OCI-LY7 (cell line): Measurements from ENCODE around the gene ARMH4. TPM values are rescaled to one million over a fixed set of nuclear protein-coding genes. Genes with fewer than 3 reads are reported as not detected.

Experiments
- BruUV-seq: library from RNA; stranded (reverse); fragments of 400-500 nt; replicated peaks from 2 replicates; lab custom pipeline; 2021; lab: Mats Ljungman, UMichigan
- CTCF ChIA-PET: fragments of 300-600 bp; sonication (Branson Sonifier 250); formaldehyde crosslinking; loops from one replicate; lab custom pipeline; 2022; ENCODE audit warnings: antibody characterized with exemption; ENCODE audit not compliant: unreplicated experiment; lab: Charles Lee
- POLR2A ChIA-PET: fragments of 300-600 bp; sonication (Branson Sonifier 250); formaldehyde crosslinking; loops from one replicate; lab custom pipeline; 2022; ENCODE audit warnings: antibody characterized with exemption; lab: Charles Lee
- DNase-seq: peaks from one replicate; pipeline ENCODE4 v3.0.0-alpha.2; 2015; ENCODE audit warnings: low spot score
- H2AFZ ChIP-seq: fragments of 200-600 bp; sonication (generic), shearing (Covaris generic); 2 replicates; pipeline ENCODE4 v1.6.1; 2014; ENCODE audit warnings: mild to moderate bottlenecking, antibody characterized with exemption, low read length, moderate library complexity
- H3K27ac ChIP-seq: fragments of 200-600 bp; sonication (generic); 2 replicates; pipeline ENCODE4 v1.5.1; 2014; ENCODE audit warnings: mixed run types, low read depth, mild to moderate bottlenecking, moderate library complexity, low read length, inconsistent platforms; ENCODE audit not compliant: poor library complexity, severe bottlenecking
- H3K36me3 ChIP-seq: fragments of 200-600 bp; sonication (generic); 2 replicates; pipeline ENCODE4 v1.6.1; 2014; ENCODE audit warnings: mild to moderate bottlenecking, antibody characterized with exemption, low read length, moderate library complexity, mixed read lengths; ENCODE audit not compliant: insufficient read depth
- H3K4me1 ChIP-seq: fragments of 200-600 bp; sonication (generic); 2 replicates; pipeline ENCODE4 v1.5.1; 2014; ENCODE audit warnings: mild to moderate bottlenecking, low read length; ENCODE audit not compliant: insufficient read depth, poor library complexity, severe bottlenecking
- H3K4me2 ChIP-seq: fragments of 200-600 bp; sonication (generic); 2 replicates; pipeline ENCODE4 v1.6.1; 2014; ENCODE audit warnings: mild to moderate bottlenecking, low read length
- H3K4me3 ChIP-seq: fragments of 200-600 bp; sonication (generic); 2 replicates; pipeline ENCODE4 v1.5.1; 2014; ENCODE audit warnings: mild to moderate bottlenecking, low read depth, low read length; ENCODE audit not compliant: poor library complexity, severe bottlenecking
- H3K79me2 ChIP-seq: fragments of 200-600 bp; sonication (generic); 2 replicates; pipeline ENCODE4 v1.6.1; 2016; ENCODE audit warnings: low read depth, mild to moderate bottlenecking, low read length, moderate library complexity, mixed read lengths; ENCODE audit not compliant: insufficient read depth
- H3K9me2 ChIP-seq: fragments of 200-600 bp; sonication (generic); 2 replicates; pipeline ENCODE4 v1.6.1; 2016; ENCODE audit warnings: mild to moderate bottlenecking, low read length, mixed read lengths; ENCODE audit not compliant: insufficient read depth
- H3K9me3 ChIP-seq: fragments of 200-600 bp; sonication (generic); 2 replicates; pipeline ENCODE4 v1.6.1; 2014; ENCODE audit warnings: mild to moderate bottlenecking, mixed run types, low read length, mixed read lengths
- H4K20me1 ChIP-seq: fragments of 200-600 bp; sonication (generic); 2 replicates; pipeline ENCODE4 v1.6.1; 2014; ENCODE audit warnings: mild to moderate bottlenecking, antibody characterized with exemption, low read length, moderate library complexity, mixed read lengths; ENCODE audit not compliant: insufficient read depth
- EZH2phosphoT487 ChIP-seq: fragments of 200-600 bp; sonication (generic); IDR thresholded peaks from 2 replicates; pipeline ENCODE4 v1.6.1; 2018; ENCODE audit warnings: low read depth, borderline replicate concordance, mild to moderate bottlenecking, mixed run types, antibody characterized with exemption, low read length, moderate library complexity, mixed read lengths
- intact Hi-C: fragments of 100-400 bp; cut with micrococcal nuclease; formaldehyde crosslinking; loops from one replicate; pipeline ENCODE4 v1.10.0; 2022; ENCODE audit not compliant: unreplicated experiment
- total RNA-seq, 2 experiments: library from RNA; depleted of rRNA in 1 of 2; stranded (reverse); fragments of >200 nt in 1 of 2; shearing (Covaris generic) in 1 of 2; gene quantifications; 2 replicates each; pipeline ENCODE4 v1.2.3, GENCODE V29; 2014 to 2022
- TF ChIP-seq, protein P1 (sequence below): fragments of 200-600 bp; sonication (generic); conservative IDR thresholded peaks from 2 replicates; pipeline ENCODE4 v1.5.1; 2014; ENCODE audit warnings: mild to moderate bottlenecking, antibody characterized with exemption, low read length, moderate library complexity, mixed read lengths

ARMH4 gene
- total RNA-seq, 2 experiments from 2014 or later: 0.25 TPM; not detected in 1

- no TSS peak for BruUV-seq
- TF ChIP-seq, protein P1, sequence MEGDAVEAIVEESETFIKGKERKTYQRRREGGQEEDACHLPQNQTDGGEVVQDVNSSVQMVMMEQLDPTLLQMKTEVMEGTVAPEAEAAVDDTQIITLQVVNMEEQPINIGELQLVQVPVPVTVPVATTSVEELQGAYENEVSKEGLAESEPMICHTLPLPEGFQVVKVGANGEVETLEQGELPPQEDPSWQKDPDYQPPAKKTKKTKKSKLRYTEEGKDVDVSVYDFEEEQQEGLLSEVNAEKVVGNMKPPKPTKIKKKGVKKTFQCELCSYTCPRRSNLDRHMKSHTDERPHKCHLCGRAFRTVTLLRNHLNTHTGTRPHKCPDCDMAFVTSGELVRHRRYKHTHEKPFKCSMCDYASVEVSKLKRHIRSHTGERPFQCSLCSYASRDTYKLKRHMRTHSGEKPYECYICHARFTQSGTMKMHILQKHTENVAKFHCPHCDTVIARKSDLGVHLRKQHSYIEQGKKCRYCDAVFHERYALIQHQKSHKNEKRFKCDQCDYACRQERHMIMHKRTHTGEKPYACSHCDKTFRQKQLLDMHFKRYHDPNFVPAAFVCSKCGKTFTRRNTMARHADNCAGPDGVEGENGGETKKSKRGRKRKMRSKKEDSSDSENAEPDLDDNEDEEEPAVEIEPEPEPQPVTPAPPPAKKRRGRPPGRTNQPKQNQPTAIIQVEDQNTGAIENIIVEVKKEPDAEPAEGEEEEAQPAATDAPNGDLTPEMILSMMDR: no peak
Measured at GRCh38 chr14:58078068-58078467, 73.9 kb downstream of the ARMH4 start.

DNA sequence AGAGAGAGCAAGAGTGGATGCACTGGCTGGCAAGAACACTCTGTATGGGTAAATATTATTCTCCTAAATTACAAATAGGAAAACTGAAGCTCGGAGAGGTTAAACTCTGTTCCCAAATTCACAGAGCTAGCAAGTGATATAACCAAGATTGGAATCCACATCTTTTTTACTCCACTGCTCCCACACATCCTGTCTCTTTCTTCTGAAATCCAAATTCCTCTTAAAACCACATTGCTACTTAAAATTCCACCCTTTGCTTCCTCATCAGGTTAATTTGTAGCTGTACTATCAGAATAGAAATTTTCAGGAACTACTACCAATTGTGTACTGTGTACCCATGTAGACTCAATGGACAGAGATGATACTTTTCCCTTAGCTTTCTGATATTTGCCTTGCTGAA, 74.4 kb downstream of the ARMH4 start:
- no peak overlapping the region for H3K27ac ChIP-seq
- H4K20me1 ChIP-seq: no peaks in the 10 kb centered on the region
- CTCF ChIA-PET: no interaction called here
- H3K79me2 ChIP-seq: no peaks in the 10 kb centered on the region
- no peak for DNase-seq
- TF ChIP-seq, protein P1: no peak
- no peak for TF ChIP-seq EZH2phosphoT487
- H3K9me2 ChIP-seq: no peaks in the 10 kb centered on the region
- H3K4me2 ChIP-seq: no peak overlapping the region
- H3K4me1 ChIP-seq: no peaks in the 10 kb centered on the region
- H3K36me3 ChIP-seq: no peaks in the 10 kb centered on the region
- H3K4me3 ChIP-seq: no peak overlapping the region
- POLR2A ChIA-PET: no interaction called here
- no peak overlapping the region for H2AFZ ChIP-seq
- intact Hi-C loops: no loop called here
- BruUV-seq: no TSS peak
- H3K9me3 ChIP-seq: no peaks in the 10 kb centered on the region

More at GRCh38 chr14:58078068-58078467, 73.9 kb downstream of the ARMH4 start:
- no peaks in the 10 kb centered on the region for H3K9me2 ChIP-seq
- no peaks in the 10 kb centered on the region for H3K9me3 ChIP-seq
- POLR2A ChIA-PET: no interaction called here
- H3K36me3 ChIP-seq: no peaks in the 10 kb centered on the region
- H3K4me1 ChIP-seq: no peaks in the 10 kb centered on the region
- intact Hi-C loops: no loop called here
- H3K4me3 ChIP-seq: no peak overlapping the region
- H3K4me2 ChIP-seq: no peak overlapping the region
- CTCF ChIA-PET: no interaction called here
- H3K79me2 ChIP-seq: no peaks in the 10 kb centered on the region
- no peak for DNase-seq
- H3K27ac ChIP-seq: no peak overlapping the region
- no peaks in the 10 kb centered on the region for H4K20me1 ChIP-seq
- no peak overlapping the region for H2AFZ ChIP-seq

- Histone ChIP-seq H3K36me3 (no peaks in the 10 kb centered on the region), H3K4me1 (no peaks in the 10 kb centered on the region), H3K9me3 (no peaks in the 10 kb centered on the region), H3K9me2 (no peaks in the 10 kb centered on the region), H3K27ac (no peak overlapping the region), H3K79me2 (no peaks in the 10 kb centered on the region), H4K20me1 (no peaks in the 10 kb centered on the region), H2AFZ (no peak overlapping the region), H3K4me2 (no peak overlapping the region), H3K4me3 (no peak overlapping the region)
- TF ChIP-seq, protein P1: no peak
- TF ChIP-seq EZH2phosphoT487: no peak
- BruUV-seq: no TSS peak
- intact Hi-C loops: loop anchor here (2.0 kb wide), 1 partner anchor 587 kb away; no protein-coding TSS in a partner anchor
- CTCF ChIA-PET: no interaction called here
- DNase-seq: no peak
- POLR2A ChIA-PET: interaction anchor here (0.6 kb wide), 1 partner anchor 126 kb away, joined by 4 read pairs; no protein-coding TSS in a partner anchor
Measured at GRCh38 chr14:58073516-58073915, 78.5 kb downstream of the ARMH4 start.
